GM06990 (cell line): ENCODE measurements around the gene FLVCR1.
A peak's percentile ranks its signal among the peaks of the same experiment; 100 is the strongest.
"Not testable (repeated sequence)": the region's sequence is repeated elsewhere in the genome, so short reads cannot be mapped to it uniquely, and the experiment has no call there.

ENCODE experiments used
- DNase-seq: peaks from one replicate; pipeline ENCODE4 v3.0.0-alpha.2; 2011; ENCODE audit not compliant: insufficient read length; ENCODE audit errors: extremely low read depth
- H3K27me3 ChIP-seq: replicated peaks from 2 replicates; pipeline ENCODE4 v1.6.0; 2011; ENCODE audit warnings: low read length; ENCODE audit not compliant: control insufficient read depth, insufficient read depth
- H3K36me3 ChIP-seq: 2 replicates; pipeline ENCODE4 v1.5.1; 2011; ENCODE audit warnings: low read length; ENCODE audit not compliant: control insufficient read depth, insufficient read depth
- H3K4me3 ChIP-seq: replicated peaks from 2 replicates; pipeline ENCODE4 v1.5.1; 2011; ENCODE audit warnings: low read depth, mild to moderate bottlenecking, control low read depth, low read length
- TF ChIP-seq, protein P1 (sequence below): IDR thresholded peaks from 2 replicates; pipeline ENCODE4 v1.5.1; 2011; ENCODE audit warnings: low read length, control low read depth, mild to moderate bottlenecking, inconsistent platforms; ENCODE audit not compliant: insufficient read depth, poor library complexity, severe bottlenecking

Gene FLVCR1

DNA sequence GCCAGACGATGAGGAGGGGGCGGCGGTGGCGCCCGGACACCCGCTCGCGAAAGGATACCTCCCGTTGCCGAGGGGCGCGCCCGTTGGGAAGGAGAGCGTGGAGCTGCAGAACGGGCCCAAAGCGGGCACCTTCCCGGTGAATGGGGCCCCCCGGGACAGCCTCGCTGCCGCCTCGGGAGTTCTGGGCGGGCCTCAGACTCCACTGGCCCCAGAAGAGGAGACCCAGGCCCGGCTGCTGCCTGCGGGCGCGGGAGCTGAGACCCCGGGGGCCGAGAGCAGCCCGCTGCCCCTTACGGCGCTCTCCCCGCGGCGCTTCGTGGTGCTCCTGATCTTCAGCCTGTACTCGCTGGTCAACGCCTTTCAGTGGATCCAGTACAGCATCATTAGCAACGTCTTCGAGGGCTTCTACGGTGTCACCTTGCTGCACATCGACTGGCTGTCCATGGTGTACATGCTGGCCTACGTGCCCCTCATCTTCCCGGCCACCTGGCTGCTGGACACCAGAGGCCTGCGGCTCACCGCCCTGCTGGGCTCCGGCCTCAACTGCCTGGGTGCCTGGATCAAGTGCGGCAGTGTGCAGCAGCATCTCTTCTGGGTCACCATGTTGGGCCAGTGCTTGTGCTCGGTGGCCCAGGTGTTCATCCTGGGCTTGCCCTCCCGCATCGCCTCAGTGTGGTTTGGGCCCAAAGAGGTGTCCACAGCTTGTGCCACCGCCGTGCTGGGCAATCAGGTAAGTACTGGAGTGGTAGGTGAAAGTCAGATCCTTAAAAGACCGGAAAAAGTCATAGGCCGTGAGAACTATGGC is 588 bp downstream of the FLVCR1 start:
- DNase-seq = peak; percentile 63
- Histone ChIP-seq H3K36me3 (peaks cover 2% of the 10 kb centered on the region; the same call in 1 of the 2 replicates), H3K27me3 (no peaks in the 10 kb centered on the region), H3K4me3 (peak overlapping the region; percentile 90)
- TF ChIP-seq, protein P1, sequence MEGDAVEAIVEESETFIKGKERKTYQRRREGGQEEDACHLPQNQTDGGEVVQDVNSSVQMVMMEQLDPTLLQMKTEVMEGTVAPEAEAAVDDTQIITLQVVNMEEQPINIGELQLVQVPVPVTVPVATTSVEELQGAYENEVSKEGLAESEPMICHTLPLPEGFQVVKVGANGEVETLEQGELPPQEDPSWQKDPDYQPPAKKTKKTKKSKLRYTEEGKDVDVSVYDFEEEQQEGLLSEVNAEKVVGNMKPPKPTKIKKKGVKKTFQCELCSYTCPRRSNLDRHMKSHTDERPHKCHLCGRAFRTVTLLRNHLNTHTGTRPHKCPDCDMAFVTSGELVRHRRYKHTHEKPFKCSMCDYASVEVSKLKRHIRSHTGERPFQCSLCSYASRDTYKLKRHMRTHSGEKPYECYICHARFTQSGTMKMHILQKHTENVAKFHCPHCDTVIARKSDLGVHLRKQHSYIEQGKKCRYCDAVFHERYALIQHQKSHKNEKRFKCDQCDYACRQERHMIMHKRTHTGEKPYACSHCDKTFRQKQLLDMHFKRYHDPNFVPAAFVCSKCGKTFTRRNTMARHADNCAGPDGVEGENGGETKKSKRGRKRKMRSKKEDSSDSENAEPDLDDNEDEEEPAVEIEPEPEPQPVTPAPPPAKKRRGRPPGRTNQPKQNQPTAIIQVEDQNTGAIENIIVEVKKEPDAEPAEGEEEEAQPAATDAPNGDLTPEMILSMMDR = no peak

DNA sequence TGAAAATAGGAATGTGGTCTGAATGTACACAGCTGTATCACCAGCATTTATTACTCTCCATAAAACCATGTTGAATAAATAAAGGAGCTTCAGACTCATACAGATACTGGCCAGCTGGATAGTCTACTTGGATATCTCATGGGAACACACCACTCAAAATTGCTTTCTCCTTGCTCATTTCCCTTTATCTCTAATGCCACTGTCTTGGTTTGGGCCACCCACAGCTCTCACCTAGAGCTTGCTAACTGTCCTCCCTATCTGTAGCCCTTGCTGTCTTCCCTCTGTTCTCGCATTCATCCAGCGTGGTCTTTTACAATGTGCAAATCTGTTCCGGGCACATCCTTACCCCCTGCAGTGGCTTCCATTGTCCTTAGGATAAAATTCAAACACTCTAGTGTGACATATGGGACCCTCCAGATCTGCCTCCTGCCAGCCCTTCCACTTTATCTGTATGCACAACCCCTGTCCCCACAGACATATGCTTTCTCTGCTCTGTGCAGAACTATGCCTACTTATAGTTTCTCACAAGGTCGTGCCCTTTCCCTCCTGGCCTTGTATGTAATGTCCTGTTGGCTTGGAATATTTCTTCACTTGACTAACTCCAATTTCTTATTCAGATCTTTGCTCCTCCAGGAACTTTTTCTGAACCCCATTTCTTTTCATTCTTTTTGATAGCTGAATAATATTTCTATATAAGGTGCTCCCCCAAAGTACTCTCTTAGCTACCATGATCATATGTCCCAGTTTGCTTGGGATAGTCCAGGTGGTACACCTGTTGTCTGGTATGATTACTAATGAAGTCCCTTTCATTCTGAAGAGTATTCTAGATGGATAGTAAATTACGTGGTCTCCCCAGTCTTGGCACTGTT is 2.9 kb downstream of the FLVCR1 start:
- DNase-seq = no peak
- peak overlapping the region; percentile 90 for H3K4me3 ChIP-seq
- peaks cover 3% of the 10 kb centered on the region; the same call in 1 of the 2 replicates for H3K36me3 ChIP-seq
- TF ChIP-seq, protein P1 = no peak
- H3K27me3 ChIP-seq = no peaks in the 10 kb centered on the region

DNA sequence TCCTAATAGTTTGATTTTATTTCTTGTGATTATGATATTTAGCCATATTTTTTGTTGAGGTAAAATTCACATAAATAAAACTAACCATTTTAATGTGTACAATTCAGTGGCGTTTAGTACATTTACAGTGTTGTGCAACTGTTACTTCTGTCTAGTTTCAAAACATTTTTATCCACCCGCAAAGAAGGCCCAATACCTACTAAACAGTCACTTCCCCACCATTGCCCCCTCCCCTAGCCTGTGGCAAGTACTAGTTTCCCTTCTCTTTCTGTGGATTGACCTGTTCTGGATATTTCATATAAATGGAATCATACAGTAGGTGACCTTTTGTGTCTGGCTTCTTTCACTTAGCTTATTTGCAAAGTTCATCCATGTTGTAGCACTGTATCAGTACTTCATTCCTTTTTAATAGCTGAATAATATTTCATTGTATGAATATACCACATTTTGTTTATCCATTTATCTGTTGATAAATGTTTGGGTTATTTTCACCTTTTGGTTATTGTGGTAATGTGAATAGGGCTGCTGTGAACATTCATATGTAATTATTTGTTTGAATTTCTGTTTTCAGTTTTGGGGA is 4.1 kb downstream of the FLVCR1 start:
- Histone ChIP-seq H3K4me3 (no peak overlapping the region; the same call in 1 of the 2 replicates), H3K27me3 (no peaks in the 10 kb centered on the region), H3K36me3 (peaks cover 3% of the 10 kb centered on the region; the same call in 1 of the 2 replicates)
- DNase-seq = no peak
- TF ChIP-seq, protein P1 = no peak

DNA sequence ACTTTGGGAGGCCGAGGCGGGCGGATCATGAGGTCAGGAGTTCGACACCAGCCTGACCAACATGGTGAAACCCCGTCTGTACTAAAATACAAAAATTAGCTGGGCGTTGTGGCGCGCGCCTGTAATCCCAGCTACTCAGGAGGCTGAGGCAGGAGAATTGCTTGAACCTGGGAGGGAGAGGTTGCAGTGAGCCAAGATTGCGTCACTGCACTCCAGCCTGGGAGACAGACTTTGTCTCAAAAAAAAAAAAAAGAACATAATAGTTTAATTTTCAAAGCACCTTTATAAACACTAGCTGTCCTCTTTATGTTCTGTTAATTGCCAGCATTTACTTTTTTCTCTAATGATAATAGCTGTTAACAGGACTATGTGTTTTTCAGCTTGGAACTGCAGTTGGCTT is 5.3 kb downstream of the FLVCR1 start:
- not testable (repeated sequence) for DNase-seq, H3K4me3 ChIP-seq, H3K36me3 ChIP-seq, H3K27me3 ChIP-seq

DNA sequence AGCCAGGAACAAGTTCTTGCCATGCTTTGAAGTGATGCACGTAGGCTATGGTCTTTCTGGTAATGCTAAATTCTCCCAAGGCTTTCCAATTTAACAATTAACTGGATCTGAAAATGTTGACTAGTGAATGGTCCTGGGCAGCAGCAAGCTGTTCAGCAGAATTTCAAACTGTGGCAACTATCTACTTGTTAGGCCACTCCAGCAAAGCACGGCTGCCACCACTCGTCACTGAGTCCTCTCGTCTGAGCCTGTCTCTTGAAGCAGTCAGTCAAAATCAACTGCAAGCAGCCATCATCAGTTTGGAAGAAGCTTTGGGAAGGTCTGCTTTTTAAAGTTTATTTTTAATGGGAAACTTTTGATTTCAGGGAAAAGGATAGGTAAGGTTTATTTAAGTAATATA is 6.1 kb downstream of the FLVCR1 start:
- H3K36me3 ChIP-seq = peaks cover 3% of the 10 kb centered on the region
- TF ChIP-seq, protein P1 = no peak
- H3K27me3 ChIP-seq = no peaks in the 10 kb centered on the region
- no peak for DNase-seq
- no peak overlapping the region for H3K4me3 ChIP-seq

DNA sequence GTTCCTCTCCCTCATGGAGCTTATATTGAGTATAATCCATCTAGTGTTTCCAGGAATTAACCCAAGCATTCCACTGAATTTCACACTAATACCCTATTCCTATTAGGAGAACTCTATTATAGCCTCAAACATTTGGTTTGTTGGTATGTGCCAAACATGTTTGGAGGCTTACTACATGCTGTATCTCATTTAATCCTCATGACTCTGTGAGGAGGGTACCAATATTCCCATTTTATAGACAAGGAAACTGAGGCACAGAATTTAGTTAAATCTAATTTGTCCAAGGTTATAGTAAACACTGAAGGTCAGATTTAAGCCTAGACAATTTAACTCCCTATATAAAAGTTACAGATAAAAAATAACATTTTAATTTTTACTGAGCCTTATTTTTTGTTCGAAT is 9.1 kb downstream of the FLVCR1 start:
- H3K36me3 ChIP-seq = peaks cover 3% of the 10 kb centered on the region
- no peak overlapping the region for H3K4me3 ChIP-seq
- TF ChIP-seq, protein P1 = no peak

More for the DNA sequence above, 9.1 kb downstream of the FLVCR1 start:
- H3K27me3 ChIP-seq = no peaks in the 10 kb centered on the region
- DNase-seq = no peak
